GM19397 (cell line): ENCODE results near the gene SDF4.

Source experiments
- ATAC-seq: cut with Tn5 transposase; IDR thresholded peaks from one replicate; pipeline ENCODE4 v1.9.1; 2021; ENCODE audit warnings: mild to moderate bottlenecking, moderate library complexity; ENCODE audit not compliant: unreplicated experiment

SDF4 gene

DNA sequence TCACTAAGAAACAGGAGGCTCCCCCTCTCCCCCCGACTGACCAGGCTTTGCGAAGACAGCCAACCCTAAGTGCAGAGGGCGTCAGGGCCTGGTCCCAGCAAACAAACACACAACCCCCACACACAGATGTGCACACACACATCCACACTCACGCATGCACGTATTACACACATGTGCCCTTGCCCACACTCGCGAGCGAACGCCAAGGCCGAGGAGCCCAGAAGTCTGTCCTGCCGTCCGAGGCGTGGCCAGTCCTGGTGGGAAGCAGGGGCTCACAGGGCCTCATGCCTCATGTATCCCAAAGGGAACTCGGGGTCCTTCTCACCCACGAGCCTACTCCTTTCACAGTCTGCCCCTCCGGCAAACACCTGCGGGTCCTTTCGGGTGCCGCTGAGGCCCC, 2.0 kb downstream of the SDF4 start:
- ATAC-seq = no peak

DNA sequence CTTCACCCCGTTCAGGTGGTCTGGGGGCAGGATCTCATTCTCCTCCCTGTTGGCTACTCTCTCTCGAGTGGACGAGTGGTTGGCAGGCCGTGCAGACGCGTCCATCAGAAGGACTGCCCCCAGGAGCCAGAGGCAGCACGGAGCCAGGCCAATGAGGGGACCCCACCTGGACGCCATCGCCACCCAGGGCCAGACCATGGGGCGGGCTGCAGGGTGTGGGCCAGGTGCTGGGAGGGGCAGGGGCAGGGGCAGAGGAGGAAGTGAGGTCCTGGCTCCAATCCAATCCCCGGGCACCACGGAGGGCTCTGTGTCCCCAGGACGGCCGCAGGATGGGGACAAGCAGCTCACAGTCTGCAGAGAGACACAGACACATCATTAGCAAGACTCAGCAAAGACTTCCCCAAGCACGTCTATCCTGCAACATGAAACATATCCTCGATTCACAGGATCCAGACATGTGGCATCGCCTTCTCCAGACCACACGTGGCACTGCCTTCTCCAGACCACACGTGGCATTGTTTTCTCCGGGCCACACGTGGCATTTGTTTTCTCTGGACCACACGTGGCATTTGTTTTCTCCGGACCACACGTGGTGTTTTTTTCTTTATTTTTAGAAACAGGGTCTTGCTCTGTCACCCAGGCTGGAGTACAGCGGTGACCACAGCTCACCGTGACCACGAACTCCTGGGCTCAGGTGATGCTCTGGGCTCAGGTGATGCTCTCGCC, 3.0 kb downstream of the SDF4 start:
- no peak for ATAC-seq

DNA sequence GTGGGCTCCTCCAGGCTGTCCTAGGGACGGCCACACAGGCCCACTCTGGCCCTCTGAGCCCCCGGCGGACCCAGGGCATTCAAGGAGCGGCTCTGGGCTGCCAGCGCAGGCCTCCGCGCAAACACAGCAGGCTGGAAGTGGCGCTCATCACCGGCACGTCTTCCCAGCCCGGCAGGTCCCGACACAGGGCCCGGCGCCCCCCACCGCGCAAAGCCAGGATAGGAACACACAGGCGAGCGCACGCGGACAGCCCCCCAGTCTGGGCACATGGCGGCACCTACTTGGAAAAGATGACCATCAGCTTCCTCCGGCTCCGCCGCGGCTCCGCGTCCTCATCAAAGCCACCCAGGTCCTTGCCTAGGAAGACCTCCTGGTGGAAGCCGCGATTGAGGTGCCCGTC, 3.6 kb downstream of the SDF4 start:
- no peak for ATAC-seq

DNA sequence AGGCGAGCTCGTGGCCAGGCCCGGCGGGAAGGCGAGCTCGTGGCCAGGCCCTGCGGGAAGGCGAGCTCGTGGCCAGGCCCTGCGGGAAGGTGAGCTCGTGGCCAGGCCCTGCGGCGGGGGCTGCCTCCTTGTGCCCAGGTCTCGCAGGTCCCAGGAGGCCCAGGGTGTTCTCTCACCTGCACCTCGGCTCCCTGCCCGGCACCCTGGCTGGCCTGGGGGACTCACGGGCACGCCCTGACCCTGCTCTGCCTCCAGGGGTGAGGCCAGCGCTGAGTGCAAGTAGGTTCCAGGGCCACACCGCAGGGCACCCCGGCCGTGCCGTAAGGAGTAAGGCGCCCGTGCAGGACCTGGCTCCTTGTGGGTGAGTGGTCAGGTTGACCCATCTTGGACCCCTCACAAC, 4.4 kb downstream of the SDF4 start:
- no peak for ATAC-seq

DNA sequence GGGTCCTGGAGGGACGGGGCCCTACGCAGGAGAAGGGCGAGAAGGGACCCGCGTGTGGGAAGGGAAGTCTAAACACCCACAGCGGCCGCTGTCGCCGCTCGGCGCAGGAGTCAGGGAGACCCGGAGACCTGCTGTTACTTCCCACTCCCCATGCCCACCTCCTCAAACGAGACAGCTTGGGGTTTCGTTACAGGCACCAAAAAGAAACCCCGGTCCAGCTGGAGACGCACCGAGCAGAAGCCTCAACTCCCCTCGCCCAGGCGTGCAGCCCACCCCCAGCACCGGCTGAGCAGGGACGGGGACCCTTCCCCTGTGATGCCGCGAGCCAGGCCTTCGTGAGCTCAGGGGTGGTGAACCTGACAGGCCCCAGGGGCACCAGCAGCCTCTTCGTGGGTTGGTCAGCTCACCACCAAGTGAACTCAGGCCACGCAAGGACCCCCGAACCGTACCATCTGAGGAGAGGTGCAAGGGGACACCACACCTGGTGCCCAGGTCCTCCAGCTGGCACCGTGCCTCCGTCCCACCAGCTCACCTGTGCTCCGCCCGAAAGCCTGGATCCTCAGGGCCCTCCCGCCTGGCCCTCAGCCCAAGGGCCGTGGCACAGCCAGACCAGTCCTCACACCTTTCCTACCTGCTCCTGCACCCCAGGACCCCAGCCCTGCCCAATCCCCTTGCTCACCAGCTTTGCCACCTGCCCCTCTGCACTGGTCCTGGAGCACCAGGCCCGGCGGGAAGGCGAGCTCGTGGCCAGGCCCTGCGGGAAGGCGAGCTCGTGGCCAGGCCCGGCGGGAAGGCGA, 5.0 kb downstream of the SDF4 start:
- ATAC-seq = no peak

DNA sequence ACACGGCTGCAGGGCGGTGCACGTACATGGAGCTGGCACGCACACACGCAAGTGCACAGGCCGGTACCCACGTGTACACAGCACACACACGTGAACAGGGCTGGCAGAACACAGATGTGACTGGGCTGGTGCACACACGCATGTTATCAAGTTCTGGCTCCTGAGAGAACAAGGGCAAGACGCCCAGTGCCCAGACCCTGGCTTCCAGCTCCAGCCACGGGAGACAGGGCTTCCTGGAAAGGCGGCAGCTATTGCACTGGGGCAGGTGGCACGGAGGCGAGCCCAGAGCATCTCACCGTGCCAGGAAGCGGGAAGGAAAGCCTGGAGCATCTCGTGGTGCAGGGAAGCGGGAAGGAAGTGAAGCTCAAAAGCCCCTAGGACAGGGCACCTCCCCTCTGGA, 5.9 kb downstream of the SDF4 start:
- no peak for ATAC-seq

DNA sequence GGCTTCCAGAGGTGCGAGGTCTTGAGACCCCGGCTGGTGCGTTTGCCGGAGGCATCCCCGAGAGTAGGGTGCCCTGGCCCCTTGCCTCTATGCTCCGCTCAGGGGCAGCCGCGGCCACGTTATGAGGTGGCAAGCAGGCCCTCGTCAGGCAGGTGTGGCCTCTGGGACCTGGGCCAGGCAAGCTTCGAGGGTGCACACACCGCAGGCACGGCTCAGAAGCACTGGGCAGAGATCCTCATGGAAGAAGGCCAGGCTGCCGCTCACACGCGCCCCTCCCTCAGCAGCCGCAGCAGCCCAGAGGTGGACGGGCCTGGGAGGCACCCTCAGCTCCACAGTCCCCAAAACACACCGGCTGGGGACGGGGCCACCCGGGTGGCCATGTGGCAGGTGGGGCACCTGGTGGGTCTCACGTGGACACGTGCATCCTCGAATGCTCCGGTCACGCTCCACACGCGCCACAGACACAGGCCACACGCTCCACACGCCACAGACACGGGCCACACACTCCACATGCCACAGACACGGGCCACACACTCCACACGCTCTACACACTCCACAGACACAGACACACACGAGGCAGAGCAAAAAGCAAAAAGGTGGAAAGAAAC, 6.5 kb downstream of the SDF4 start:
- no peak for ATAC-seq

DNA sequence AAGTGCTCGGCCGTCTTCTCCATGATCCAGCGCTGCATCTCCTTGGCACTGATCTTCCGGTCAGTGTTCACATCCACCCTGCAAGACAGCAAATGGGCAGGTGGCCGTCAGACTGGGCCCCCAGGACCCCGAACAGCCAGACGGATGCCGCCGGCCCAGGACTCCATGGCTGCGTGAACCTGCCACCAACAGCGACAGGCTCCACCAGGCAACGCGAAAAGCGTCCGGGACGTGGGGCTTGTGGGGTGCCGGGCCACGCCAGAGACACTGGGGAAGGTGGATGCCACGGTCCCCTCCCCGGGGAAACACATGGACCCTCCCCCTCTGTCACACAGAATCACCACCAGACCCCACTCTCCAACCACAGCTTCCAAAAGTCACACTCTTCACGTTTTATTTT, 7.9 kb downstream of the SDF4 start:
- no peak for ATAC-seq

DNA sequence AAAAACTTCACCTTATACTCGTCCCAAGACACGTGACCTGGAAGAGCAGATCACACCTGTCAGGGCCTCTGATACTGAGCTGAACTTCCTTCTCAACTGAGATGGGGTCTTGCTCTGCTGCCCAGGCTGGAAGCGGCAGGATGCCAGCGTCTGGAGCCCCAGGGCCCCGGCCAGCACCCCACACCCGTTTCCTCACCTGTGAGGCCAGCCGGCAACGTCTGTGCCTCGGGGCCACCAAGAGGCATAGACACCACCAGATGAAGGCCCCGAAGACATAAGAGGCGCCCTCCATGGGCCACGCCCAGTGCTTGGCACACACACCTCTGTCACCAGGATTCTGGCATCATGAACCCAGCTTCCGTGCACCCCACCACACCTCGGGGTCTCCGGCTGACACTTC, 8.5 kb downstream of the SDF4 start:
- ATAC-seq = no peak

DNA sequence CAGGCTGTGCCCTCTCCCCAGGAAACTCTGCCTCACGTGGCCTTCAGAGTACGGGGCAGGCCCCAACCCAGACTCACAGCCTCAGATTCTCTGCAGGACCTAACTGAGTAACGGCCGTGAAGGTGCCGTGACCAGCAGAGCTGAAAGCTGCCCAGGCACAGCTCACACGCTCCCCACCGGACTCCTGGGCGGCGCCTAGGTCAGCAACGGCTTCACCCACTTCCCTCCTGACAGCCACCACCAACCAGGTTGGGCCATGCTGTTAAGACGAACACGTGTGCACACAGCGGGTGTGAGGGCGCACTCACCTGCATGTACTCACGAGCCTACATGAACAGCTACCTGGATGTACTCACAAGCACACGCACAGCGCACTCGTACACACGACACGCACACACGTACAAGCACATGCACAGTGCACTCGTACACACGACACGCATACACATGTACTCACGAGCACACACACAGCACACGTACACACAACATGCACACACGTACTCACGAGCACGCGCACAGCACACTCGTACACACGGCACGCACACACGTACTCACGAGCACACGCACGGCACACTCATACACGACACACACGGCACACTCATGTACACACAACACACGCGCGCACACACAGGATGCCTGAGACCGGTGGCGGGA, 9.1 kb downstream of the SDF4 start:
- ATAC-seq = no peak

DNA sequence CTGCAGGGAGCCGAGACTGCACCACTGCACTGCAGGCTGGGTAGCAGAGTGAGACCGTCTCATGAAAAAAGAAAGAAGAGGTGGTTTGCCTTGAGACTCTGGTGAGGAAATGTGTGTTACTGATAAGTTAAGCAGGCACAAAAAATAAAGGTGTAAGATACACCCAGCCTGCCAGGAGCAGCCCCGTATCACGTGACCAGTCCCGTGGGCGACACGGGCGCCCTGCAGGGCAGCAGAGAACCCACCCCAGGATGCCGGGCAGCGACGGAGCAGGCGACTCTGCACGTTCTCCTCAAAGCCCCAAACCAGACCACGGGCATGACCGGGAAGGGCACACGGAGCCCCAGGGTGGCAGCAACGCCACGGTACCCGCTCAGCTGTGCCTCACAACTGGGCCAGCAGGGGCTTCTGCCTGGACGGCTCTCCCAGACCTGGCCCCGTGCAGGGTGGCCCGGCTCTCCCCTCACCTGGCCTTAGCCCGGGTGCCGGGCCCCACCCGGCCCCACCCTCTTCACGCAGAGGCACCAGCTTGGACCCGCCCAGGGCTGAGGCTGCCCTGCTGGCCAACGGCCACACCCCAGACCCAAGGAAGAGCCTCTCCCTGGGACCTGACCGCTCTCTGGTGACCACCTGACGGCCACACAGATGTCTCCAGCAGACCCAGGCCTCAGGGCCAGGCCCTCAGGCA, 9.8 kb downstream of the SDF4 start:
- ATAC-seq = no peak

DNA sequence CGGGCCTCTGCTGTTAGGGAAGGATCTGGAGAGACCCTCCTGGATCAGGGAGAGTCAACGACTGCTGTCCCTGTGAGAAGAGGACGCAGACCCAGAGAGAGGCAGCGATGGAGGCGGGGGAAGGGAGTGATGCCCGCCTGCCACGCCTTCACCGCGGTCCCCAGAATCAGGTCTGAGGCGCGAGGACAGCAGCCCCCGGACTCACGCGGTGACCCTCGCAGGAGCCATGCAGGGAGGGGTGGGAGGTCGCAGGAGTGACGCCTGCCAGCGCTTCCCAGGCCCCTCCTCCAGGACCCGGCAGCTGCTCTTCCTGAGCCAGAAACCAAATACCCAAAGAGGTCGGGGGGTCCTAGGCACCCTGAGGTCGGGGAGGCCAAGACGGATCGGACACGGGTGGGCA, 11.6 kb downstream of the SDF4 start:
- ATAC-seq = no peak

DNA sequence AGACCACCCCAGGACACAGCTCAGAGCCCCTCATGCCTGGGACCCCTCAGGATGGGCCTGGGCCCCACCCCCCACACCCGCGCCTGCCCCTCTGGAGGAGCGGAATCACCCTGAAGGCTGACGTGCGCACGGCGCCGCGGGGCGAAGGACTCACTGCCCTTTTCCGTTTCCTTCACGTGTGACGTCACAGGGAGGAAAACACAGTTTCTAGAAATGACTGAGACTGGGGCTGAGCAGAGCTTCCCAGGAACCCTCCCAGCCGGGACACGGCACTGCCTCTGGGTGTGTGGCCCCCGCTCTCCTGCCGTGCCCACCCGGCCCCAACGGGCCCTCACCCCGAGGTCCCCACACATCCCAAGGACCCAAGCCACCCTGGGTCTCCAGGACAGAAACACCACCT, 12.5 kb downstream of the SDF4 start:
- no peak for ATAC-seq

DNA sequence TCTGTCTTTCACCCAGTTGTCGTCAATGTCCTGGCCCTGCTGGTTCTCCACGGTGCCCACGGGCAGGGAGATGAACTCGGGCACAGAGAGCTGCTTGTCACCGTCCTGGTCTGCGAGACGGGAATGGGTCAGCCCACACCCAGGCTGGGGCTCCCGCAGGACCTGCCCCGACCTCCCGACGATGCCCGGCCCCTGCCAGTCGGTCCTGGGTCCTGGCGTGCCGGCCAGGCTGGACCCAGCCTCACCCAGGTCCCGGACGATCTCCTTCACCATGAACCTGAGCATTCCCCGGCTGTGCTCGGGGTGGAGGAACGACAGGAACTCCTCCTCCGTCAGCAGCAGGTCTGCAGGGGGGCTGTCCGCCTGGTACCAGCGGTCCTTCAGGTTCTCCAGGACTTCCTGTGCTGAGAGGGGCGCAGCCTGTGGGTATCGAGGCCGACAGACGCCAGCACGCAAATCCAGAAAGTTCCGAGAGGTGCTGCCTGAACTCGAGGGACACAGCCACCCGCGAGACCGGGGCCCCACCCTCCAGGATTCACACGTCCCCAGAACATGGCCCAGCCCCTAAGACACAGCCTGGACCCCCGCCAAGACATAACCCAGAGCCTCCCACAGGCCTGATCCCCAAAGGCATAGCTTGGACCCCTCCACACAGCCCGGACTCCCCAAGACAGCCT, 13.1 kb downstream of the SDF4 start:
- ATAC-seq = no peak

DNA sequence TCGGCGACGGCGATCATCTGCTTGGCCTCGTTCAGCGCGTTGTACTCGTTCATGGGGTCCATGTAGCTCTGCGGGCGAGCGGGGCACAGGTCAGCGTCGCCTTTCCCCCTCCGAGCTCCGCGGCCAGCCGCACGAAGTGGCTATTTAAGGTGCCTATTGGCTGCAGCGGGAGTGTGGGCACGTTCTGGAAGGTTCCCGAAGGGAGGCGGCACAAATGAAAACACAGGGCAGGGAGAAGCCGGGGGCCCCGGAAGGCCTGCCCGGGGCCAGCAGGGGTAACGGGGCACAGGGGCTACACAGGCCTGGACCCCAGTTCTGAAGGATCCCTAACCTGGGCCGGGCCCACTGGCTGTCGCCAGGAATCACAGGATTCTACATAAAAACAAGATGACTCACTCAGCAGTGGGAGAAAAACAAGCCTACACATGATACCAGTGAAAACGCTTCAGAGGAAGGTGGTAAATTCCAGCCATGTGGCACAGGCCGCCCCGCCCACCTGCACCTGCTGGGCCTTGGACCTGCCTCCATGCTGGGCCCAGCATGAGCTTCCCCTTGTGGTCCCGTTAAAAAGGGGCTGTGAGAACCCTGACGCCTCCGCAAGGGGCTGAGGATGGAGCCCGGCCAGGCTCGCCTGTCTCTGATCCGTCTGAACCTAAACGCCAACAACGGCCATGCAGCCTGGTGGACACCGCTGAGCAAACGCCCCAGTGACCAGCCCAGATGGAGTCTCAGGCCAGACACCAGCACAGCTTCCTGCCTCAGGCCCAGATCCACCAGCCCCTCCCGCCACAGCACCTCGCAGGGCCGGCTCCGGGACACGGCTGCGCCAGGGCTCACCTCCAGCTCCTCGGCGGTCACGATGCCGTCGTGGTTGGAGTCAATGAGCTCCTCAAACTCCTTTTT, 13.9 kb downstream of the SDF4 start:
- no peak for ATAC-seq

DNA sequence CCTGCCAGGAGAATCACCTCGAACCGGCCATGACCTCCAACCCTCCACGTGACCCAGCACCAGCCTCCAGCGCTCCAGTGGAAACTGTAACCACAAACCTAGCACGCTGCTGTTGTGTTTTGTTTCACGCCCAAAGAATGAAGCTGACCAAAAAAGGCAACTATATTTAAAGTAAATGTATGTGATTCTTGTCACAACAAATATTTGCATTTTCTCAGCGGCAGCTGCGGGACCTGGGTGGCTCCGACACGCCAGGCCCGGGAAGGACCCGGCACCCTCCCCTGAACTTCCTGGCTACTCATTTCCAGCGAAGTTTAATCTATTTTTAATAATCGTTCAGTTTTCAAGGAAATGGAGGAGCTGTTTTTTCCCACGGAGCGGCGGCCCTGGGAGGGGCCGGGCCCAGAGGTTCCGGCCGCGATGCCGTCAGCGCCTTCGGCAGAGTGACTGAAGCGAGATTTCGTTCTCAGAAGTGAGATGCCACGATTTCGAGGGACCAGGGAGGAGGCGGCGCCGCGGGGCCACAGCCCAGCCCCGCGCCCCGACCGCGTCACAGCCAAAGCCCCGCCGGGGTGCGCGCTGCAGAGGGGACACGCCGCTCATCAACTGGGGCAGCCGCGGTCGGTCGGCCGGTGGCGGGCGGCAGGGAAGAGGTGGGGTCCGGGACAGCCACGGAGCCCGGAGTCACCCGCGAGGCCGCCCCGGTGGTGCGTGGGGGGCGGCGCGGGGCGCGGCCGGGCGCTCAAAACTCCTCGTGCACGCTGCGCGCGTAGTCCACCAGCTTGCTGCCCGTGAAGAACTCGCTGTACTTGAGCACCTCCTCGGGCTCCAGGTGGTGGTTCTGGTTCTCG, 14.8 kb downstream of the SDF4 start:
- no peak for ATAC-seq

DNA sequence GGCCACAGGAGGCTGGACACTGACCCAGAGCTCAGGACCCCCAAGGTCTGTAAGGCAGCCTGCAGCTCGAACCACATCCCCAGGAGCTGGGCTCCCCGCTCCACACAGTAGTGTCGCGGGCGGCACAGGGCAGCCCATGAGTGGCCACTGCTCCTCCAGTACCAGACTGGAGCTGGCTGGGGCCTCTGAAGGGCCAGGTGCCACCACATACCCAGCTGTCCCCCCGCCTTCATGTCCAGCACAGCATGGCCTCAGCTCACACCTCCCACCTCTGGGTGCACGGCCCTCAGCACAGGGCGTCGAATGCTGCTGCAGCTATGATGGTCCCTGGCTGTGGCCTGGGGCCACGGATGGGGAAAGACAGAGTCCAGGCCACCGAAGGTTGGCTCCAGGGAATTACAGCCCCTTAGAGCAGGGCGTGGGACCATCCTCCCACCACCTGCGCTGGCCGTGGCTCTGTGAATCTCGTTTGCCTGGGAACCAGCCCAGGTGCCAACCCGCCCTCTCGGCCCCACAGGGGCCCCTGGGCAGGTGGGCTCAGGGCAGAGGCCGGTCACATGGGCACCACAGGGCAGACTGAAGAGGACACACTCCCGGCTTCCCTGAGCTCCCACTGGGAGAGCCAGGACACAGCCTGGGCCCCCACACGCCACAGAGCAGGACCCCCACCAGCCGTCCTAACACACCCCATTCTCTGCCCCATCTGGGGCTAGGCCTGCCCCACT, 15.8 kb downstream of the SDF4 start:
- no peak for ATAC-seq

DNA sequence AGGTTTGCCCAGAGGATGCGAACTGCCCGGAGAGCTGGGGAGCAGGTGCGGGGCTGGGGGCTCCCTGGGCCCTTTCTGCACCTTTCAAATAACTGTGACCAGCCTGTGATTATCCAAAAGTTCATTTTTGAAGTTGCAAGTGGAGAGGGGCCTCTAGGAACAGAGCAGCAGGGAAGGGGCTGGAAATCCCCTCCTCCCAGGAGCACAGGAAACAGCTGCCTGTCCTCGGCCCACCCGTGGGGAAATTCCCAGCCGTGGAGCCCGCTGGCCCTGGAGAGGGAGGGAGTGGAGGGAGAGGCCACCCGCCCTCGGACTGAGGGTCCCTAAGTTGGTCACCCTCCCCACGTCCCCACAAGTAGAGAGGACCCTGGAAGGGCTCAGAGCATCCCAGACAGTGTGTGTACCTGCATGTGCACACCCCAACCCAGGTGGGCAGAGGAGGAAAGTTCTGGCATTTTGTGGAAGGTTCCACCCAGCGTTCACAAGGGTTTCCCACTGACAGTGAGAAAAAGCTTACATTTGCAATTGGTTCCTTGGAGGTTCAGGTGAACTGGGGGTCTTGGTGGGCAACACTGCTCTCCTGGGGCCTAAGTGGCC, 16.6 kb downstream of the SDF4 start:
- no peak for ATAC-seq
